Medulla oblongata (tissue), 1 donor: ENCODE results near the gene GTF3C1.
"Not testable (repeated sequence)": the region's sequence is repeated elsewhere in the genome, so short reads cannot be mapped to it uniquely, and the experiment has no call there.

Experiments used
- DNase-seq: peaks from one replicate; pipeline ENCODE4 v3.0.0-alpha.2; 2015; ENCODE audit errors: extremely low spot score

The GTF3C1 gene

DNA sequence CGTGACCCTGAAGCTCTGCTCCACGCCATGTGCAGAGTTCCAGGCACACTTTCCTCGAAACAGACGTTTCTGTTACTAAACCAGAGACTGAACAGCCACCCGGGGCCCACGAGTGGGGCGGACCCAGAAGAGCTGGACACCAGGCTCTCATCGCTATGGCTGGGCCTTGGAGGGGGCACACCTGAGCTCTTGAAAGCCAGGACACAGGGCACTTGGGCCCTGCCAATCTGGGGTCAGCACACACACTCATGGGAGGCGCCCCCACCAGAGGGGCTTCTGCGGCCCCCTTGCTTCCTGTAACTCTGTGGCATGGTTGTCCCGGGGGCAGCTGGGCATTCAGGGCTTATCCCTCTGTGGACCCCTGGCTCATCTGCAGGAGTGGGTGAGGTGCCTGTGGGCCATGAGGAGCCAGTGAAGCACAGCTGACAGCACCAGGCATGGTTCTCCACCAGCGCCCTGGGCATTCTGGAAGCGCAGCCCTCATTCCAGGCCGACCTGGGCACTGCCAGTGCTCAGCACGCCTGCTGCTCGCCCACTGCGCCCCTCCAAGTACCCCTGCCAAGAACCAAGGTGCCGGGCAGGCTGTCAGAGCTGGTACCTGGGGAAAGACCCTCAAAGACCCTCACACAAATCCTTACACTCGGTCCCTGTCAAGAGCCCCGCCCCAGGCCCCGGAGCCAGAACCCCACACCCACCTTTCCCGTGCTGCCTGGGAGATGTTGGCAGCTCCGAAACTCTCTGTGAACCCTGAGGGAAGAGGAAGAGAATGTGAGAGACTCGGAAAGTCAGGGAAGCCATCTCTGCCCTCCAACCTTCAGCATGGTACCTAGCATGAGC, 86.6 kb downstream of the GTF3C1 start:
- DNase-seq = no peak

DNA sequence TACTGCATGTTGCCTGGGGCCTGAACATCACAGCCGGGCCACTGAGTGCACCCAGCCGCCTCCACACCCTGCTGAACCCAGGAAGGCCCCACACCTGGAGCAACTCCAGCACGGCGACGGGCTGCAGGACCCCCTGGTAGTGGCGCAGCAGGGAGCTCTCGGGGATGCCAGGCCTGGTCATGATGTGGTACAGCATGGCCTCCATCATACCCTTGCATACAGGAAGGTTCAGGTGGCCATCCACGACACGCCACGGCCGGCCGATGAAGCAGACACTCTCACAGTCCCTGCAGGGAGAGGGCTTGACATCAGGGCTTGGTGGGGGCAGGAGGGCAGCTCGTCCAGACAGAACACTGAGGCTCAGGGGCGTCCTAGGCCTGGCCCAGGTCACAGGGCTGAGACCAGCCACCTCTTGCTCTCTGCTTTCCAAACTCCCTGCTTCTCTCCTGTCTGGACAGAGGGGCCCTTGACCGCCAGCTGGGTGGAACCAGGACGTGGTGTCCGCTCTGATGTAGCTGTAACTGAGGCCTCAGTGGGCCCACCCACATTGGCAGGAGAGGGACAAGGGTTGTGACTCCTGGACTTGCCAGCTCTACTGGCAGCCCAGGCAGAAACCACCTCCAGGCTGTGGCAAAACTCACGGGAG, 87.4 kb downstream of the GTF3C1 start:
- DNase-seq = no peak

DNA sequence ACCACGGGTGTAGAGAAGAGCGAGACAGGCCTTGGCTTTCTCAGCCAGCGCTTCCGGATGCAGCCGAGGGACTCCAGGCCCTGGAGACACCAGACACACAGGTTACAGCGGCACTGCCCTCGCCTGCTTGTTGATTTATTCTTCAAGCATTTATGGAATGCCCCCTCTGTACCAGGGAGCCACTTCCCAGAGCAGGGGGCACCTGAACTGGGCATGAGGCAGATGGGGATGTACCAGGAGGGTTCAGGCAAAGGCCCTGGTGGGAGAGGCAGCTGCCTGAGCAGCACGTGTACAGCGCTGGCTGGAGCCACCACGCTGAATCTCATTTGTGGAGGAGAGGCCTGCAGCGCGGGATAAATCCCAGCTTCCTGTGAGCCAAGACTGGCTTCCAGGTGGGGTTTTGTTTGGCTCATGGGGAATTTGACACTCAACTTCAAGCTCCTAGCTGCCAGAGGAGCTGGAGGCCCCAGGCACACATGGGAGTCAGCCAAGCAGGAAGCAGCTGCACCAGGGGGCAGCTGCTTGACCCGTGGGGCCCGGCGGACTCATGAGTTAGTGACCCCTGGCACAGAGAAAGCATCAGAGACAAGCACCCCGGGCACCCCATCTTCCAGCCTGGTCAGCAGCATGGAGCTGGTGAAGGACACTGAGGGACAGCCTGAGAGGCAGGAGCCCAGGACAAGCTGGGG, 88.1 kb downstream of the GTF3C1 start:
- DNase-seq = no peak

DNA sequence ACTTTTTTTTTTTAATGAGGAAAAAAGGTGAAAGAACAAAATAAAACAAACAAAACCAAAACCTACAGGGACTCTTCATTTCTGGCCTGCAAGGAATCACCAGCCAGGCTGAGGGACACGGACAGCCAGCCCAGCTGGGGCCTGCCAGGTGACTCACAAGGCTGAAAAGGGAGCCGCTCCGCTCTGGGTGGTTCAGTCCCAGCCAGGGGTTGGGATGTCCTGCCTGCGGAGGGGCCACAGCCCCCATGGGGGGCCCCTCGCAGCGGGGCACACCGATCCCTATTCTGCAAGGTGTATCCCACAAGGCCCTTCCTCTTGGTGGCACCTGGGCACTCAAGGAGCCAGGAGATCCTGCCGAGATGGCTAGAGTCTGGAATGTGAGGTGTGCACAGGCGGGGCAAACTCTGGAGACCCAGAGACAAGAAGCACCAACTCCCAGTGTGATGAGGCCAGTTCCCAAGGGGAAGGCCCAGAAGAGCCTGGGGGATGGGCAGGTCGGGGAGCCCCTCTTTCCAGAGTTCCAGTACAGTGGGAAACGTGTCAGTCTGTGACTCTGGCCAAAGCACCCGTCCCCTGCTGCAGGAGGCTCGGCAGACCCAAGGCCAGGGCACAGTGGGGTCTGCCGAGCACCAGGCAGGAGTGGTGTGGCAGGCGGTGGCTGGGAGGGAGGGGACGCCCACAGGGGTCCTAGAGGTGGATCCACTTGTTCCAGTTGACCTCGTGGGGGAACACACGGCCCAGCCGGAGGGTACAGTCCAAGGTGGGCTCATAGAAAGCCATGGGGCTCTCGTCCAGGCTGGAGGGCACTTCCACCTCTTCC, 88.8 kb downstream of the GTF3C1 start:
- DNase-seq = no peak

DNA sequence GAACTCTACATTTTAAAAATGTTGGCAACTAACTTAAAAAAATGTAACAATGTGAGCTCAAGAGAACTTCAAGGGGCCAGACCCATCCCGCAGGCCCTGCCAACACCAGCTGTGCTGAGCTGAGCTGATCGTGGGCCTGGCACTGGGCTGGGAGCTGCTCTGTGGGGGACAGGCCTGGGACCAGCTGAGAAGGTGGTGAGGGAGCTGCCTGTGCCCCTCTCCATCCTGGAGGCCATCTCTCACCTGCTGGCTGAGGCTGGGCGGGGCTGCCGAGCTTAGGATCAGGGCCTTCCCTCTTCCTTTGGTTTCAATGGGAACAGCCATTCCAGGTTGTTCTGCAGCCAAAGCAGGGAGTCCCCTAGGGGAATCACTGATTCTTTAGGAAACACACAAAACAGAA, 89.5 kb downstream of the GTF3C1 start:
- no peak for DNase-seq

DNA sequence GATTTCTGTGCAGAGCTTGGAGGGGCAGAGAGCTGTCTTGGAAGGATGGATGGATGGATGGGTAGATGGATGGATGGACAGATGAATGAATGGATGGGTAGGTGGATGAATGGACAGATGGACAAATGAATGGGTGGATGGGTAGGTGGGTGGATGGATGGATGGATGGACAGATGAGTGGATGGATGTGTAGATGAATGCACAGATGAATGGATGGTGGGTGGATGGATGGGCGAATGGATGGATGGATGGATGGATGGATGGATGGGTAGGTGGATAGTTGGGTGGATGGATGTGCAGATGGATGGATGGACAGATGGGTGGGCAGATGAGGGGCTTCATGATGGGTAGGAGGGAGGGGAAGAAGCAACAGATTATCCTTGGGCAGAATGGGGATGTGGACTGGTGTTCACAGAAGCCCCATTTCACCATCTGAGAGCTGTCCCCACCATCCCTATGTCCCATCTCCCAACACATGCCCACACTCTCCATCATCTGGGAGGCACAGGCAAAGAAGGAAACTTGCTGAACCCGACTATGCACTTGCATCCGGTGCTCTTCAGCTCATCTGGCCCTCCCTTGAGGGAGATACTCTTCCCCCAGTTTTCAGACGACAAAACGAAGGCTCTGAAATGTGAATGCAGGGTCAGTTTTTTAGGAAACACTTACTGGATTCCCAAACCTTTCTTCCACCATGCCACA, 90.6 kb downstream of the GTF3C1 start:
- DNase-seq = no peak

DNA sequence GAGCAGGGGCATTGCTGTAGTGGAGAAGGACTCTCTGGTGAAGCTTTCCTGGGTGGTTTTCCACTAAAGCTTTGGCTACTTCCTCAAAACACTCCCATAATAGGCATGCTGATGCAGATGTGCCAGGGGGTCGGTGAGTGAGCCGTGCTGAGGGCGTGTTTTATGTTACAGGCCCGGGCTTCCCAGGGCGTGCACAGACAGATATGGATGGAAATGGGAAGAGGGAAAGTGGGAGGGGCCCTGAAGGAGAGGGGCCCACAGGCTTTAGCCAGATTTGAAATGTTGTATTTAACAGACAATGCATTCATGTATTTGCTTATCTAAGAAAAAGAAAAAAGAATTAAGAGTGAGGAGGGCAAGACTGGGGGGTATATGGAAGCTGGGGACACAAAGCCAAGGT, 91.5 kb downstream of the GTF3C1 start:
- no peak for DNase-seq

DNA sequence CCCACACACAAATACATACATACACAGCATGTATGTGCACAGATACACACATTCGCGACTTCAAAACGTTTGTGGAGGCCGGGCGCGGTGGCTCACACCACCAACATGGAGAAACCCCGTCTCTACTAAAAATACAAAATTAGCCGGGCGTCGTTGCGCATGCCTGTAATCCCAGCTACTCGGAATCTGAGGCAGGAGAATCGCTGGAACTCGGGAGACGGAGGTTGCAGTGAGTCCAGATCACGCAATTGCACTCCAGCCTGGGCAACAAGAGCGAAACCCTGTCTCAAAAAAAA, 92.2 kb downstream of the GTF3C1 start:
- DNase-seq = not testable (repeated sequence)

DNA sequence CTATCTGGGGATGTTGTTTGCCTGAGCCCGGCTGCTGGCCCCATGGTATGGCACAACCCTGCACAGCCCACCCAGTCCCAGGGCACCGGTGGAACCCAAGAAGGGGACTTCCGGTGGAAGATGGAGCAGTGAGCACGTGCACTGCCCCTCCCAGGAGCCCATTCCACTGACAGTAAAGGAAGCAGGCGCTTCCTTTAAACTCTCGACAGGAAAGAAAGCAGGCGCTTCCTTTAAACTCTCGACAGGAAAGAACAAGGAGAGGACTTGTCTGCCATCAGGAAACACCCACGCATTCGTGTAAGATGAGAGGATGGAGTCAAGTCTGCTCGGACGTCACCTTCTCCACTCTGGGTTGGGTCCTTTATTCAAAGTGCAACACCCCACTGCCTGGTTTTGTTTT, 94.0 kb downstream of the GTF3C1 start:
- no peak for DNase-seq

DNA sequence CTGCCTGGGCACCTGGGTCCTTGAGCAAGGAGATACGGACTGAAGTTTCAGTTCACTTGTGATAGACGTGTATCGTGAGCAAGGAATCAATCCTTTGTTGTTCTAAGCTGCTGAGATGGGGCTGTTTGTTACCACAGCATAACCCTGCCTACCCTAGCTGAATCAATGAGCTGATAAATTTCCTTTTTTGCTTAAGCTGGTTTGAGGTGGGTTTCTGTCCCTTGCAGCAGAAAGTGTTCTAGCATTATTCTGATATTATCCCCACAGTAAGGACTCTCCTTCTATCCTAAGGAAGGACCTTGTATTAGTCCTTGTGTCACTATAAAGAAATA, 96.3 kb downstream of the GTF3C1 start:
- no peak for DNase-seq

DNA sequence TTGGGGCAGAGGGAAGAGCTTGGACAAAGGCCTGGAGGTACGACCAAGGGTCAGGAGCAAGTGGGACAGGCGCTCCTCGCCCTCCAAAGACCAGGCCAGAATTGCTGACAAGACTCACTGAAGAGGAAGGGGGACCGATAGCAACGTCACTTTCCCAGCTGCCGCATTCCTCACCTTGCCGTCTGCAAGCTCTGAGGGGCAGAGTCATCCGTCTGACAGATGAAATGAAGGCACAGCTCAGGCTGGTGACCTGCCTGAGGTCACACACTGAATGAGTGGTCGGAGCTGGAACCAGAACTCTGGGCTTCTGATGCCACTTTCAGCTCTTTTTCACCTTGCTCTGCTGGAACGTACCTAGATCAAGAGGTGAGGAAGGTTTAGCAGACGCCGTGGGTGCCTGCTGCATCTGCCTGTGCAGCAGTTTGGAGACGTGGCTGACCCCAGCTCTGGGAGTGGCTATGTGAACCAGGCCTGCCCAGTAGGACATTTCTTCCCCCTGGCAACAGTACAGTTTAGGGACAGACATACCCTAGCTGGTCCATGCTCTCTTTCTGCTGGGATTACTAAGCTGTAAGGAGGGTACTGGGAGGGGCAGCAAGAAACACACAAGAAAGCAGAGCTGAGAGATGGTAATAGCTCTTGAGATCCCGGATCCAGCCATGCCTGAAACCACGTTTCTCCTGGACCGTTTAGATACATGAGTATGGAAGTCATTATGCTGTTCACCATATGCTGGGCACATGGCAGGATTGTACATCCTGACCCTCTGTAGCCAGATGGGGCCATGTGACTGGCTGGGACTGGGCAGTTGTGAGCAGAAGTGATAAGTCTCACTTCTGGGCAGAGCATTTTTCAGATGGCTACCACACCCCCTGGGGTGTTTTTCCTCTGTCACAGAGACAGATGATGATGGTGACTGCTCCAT, 96.9 kb downstream of the GTF3C1 start:
- no peak for DNase-seq

DNA sequence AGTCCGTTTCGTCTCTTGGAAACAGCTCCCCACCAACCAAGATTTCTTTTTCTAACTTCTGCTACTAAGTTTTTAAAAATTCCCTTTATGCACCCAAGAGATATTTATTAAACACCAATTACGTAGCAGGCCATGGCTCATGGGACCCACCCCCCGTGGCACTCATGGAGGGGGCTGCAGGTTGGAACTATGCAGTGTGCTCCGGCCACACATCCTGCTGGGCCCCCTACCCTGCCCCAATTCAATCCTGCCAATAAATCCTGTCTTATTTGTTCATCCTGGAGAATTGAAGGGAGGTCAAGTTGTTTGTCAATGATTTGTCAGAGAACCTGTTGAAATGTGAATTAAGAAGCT, 99.5 kb downstream of the GTF3C1 start:
- DNase-seq = no peak

DNA sequence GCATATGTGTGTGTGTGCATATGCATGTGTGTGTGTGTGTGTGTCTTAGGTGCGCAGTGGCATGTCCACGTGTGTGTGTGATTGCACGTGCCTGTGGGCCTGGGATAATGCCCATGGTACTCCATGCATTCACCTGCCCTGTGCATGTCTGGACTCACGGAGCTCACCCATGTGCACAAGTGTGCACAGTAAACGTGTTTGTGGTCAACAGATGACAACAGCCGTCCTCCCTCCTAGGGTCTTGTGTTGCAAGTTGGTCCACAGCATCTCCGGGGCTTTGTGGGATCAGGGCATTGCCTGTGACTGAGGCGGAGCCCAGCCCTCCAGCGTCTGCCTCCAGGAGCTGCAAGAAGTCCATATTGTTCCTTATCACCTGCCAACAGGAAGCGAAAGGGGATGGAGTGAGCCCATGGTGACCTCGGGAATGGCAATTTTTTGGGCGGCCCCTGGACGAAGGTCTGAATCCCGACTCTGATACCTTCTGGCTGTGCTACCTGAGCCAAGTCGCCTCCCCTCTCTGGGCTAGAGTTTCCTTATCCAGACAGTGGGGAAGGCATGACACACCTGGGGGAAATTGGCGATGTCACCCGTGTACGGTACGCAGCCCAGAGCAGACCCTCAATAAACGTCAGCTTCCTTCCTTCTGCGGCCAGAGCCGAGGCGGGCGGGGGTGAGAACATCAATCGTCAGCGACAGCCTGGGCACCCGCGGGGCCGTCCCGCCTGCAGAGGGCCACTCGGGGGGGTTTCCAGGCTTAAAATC, 100.1 kb downstream of the GTF3C1 start:
- no peak for DNase-seq

DNA sequence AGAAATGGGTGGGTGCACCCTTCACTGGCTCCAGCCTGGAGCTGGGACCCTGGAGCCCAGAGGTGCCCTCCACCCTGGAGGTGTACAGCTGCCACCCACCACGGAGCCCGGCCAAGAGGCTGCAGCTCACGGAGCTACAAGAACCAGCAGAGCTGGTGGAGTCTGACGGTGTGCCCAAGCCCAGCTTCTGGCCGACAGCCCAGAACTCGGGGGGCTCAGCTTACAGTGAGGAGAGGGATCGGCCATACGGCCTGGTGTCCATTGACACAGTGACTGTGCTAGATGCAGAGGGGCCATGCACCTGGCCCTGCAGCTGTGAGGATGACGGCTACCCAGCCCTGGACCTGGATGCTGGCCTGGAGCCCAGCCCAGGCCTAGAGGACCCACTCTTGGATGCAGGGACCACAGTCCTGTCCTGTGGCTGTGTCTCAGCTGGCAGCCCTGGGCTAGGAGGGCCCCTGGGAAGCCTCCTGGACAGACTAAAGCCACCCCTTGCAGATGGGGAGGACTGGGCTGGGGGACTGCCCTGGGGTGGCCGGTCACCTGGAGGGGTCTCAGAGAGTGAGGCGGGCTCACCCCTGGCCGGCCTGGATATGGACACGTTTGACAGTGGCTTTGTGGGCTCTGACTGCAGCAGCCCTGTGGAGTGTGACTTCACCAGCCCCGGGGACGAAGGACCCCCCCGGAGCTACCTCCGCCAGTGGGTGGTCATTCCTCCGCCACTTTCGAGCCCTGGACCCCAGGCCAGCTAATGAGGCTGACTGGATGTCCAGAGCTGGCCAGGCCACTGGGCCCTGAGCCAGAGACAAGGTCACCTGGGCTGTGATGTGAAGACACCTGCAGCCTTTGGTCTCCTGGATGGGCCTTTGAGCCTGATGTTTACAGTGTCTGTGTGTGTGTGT, 100.9 kb downstream of the GTF3C1 start:
- no peak for DNase-seq

DNA sequence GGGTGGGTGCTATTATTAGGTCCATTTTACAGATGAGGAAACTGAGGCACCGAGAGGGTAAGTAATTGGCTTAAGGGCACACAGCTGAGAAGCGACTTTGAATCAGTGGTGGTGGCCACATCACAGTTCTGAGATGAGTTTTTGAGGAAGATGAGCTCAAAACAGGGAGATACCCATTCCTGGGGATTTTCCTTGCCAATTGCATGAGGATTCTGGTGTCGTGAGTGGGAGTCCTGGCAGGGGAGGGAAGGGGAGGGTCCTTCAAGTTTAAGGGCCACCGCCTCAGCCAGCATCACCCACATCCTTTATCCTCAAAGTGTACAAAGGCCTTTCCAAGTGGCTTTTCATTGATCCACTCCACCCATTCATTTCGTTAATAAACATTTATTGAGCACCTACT, 102.4 kb downstream of the GTF3C1 start:
- no peak for DNase-seq

DNA sequence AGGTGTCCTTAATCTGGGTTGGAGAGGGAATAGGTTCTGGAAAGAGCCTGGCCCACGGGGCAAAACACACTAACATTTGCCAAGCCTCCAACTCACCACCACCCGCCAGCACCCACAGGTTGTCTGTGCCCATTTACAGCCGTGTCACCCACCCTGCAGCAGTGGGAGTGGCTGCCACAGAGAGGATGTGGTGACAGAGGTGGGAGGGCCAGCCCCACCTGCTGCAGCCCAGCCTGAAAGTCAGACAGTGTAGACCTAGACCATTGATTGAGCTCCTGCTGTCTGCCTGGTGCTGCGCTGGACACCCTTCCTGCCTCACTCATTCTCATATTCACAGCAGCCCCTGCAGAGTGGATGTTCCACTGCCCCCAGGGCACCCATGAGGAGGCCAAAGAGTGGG, 103.0 kb downstream of the GTF3C1 start:
- DNase-seq = no peak

DNA sequence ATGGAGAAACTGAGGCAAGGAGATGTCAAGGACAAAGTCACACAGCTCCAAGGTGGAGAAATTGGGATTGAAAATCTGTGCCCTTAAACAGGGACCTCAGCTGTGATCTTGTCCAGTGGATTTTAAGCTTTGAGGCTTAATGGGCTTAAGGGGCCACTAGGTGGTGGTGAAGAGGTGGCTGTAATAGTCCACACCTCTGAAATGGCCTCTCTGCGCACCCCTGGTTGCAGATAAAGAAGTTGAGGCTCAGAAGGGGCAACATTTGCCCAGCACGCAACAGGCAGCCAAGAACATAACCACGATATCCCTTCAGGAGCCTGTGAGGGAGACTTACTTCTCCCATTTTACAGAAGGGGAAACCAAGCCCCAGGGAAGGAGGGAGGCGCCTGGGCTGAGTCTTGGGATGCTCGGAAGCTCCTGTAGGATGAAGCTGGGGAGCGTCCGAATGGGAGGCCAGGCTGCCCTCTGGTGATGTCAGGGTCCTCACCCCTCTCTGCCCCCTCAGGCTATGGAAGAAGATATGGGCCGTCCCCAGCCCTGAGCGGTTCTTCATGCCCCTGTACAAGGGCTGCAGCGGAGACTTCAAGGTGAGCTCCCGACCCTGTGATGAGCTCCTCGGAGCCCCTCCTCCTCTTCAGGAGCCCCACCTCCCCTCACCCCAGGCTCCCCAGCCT, 104.1 kb downstream of the GTF3C1 start:
- no peak for DNase-seq

DNA sequence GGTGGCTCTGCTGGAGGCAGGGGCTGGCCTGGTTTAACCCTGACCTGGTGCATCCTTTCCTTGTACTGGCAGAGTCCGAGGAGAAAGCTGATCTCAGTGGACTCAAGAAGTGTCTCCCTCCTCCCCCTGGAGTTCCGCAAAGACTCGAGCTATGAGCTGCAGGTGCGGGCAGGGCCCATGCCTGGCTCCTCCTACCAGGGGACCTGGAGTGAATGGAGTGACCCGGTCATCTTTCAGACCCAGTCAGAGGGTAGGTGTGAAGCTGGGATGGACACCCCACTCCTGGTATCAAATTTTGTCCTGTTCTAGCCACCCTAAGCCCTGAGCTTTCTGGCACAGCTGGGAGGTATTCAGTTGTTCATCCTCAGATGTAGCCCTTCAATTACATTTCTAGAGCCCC, 105.2 kb downstream of the GTF3C1 start:
- DNase-seq = no peak
